ENCODE data around the gene FHDC1.

FHDC1 gene

GRCh38 chr4:152941411-152941810, 5.3 kb downstream of the FHDC1 start:
- no peak for TF ChIP-seq CTCF (IDR thresholded peaks at IDR 0.05; ENCODE audit: extremely low read depth, missing control alignments)

GRCh38 chr4:152942346-152942745, 6.2 kb downstream of the FHDC1 start:
- no peak for DNase-seq (ENCODE audit: low spot score)
- TF ChIP-seq CTCF (IDR thresholded peaks at IDR 0.05; ENCODE audit: extremely low read depth, missing control alignments): no peak

More at GRCh38 chr4:152941411-152941810, 5.3 kb downstream of the FHDC1 start:
- no peak for DNase-seq (ENCODE audit: low spot score)

GRCh38 chr4:152943672-152944071, 7.5 kb downstream of the FHDC1 start:
- no peak for DNase-seq (ENCODE audit: low spot score)
- no peak for TF ChIP-seq CTCF (IDR thresholded peaks at IDR 0.05; ENCODE audit: extremely low read depth, missing control alignments)

DNA sequence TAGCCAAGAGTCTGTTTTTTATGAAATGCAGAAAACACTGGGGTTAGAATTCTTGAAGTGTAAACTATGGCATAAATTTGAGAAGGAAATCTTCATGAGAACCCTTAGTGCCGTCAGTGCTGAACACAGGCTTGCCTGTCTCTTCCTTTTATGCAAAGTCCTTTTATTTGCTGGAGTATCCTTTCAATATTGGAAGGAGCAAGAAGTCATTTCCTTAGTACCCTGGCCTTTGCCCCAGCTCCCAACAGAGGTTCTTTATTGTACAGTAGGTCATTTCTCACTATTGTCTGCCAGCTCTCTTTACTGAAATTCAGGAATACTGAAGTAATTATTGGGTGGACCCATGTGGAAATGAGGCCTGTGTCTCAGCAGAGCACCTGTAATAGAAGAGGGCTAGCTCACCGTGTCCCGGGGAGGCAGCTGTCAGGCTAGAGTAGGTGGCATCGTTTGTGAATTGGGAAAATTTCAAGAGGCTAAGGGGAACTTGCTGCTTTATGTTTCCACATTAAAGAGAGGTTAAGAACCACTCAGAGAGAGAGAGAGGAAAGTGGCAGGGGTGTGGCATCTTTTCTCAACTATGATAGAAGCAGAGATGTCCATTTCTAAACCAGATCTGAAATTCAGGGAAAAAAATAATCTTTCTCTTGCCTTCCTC, 8.7 kb downstream of the FHDC1 start:
- no peak for DNase-seq (ENCODE audit: low spot score)
- no peak for TF ChIP-seq CTCF (IDR thresholded peaks at IDR 0.05; ENCODE audit: extremely low read depth, missing control alignments)

DNA sequence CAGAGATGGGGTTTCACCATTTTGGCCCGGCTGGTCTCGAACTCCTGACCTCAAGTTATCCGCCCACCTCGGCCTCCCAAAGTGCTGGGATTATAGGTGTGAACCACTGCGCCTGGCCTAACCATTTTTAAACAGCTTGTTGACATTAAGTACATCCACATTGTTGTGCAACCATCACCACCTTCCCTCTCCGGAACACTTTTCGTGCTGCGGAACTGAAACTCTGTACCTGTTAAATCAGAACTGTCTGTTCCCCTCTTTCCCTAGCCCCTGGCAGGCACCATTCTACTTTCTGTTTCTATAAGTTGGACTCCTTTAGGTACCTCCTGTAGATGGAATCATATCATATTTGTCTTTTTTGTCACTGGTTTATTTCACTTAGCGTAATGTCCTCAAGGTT, 9.5 kb downstream of the FHDC1 start:
- DNase-seq (ENCODE audit: low spot score): no peak
- no peak for TF ChIP-seq CTCF (IDR thresholded peaks at IDR 0.05; ENCODE audit: extremely low read depth, missing control alignments)

- no peak for TF ChIP-seq CTCF (IDR thresholded peaks at IDR 0.05; ENCODE audit: extremely low read depth, missing control alignments)
- DNase-seq (ENCODE audit: low spot score): no peak
Measured at GRCh38 chr4:152946446-152946845, 10.3 kb downstream of the FHDC1 start.

- no peak for TF ChIP-seq CTCF (IDR thresholded peaks at IDR 0.05; ENCODE audit: extremely low read depth, missing control alignments)
- DNase-seq (ENCODE audit: low spot score): no peak
Measured at GRCh38 chr4:152947311-152947710, 11.2 kb downstream of the FHDC1 start.

All from GM20000 (cell line).